ENCODE results near the gene RAB3A. TPM values are rescaled to one million over a fixed set of nuclear protein-coding genes. Genes with fewer than 3 reads are reported as not detected.

The RAB3A gene
- total RNA-seq, 2 experiments from 2014 or later = 5.6 to 6.2 TPM

DNA sequence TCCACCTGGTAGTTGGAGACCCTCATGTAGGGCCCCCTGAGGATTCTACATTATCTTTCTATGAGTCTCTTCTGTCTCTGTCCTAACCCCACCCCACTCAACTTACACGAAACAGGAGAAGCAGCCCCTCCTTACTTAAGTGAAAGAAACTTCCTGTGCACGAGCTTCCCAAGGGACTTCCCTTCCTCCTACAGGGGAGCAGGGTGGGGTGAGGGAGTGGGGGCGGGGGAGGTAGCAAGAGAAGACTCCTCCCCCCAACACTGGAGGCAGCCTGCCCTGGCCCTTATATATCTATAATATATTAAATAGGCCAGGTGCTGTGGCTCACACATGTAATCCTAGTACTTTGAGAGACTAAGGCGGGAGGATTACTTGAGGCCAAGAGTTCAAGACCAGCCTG lies 27.9 kb upstream of the RAB3A start:
- ChIA-PET CTCF (interaction anchor here (0.9 to 1.7 kb wide), 2 partner anchors 20 to 23 kb away, joined by 3 to 6 read pairs; no protein-coding TSS in a partner anchor), POLR2A (interaction anchor here (0.6 kb wide), 1 partner anchor 142 kb away, joined by 4 read pairs; no protein-coding TSS in a partner anchor)
- ATAC-seq (no peak), DNase-seq (no peak)
- no peak overlapping the region for H3K27ac Mint-ChIP-seq
- no peaks in the 10 kb centered on the region for H3K36me3 Mint-ChIP-seq (ENCODE audit: low read depth)
- H3K4me1 Mint-ChIP-seq (ENCODE audit: low read depth) = peaks cover 8% of the 10 kb centered on the region
- H3K4me3 Mint-ChIP-seq = no peak overlapping the region
- H3K9me3 Mint-ChIP-seq (ENCODE audit: insufficient read depth) = no peaks in the 10 kb centered on the region
- H3K27me3 Mint-ChIP-seq (ENCODE audit: low read depth) = peaks cover 40% of the 10 kb centered on the region

DNA sequence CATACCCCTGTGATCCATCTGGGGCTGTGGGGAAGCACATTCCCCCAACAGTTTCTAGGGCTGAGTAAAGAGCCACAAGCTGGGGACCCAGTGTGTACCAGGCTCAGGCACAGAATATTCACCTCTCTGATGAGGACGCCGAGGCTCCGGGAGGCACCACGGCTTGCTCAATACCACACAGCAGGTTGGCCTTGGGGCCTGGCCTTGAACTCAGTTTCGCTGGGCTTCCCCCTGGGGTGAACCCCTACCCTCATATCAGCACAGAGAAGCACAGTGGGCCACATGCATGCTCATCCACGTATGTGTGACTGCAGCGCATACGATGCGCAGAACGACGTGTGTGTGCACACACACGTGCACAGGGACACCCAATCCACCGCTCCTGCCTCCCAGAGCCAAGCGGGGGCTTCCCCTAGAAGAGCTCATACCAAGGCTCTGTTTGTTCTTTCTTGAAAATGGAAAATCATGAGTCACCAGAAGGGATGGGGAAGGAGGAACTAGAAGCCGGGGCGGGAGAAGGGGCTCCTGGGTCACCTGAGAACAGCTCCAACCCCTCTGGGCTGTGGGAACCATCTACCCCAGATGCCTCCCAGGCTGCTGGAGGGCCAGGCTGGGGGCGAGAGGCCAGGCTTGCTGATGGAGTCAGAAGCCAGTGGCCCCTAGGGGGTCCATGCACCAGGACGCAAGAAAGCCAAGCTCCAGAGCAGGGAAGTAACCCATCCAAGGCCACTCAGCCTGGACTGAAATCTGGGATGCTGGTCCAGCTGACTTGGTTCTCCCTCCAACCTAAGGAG lies 27.3 kb upstream of the RAB3A start:
- Mint-ChIP-seq H3K9me3 (ENCODE audit: insufficient read depth) (no peaks in the 10 kb centered on the region), H3K27ac (no peak overlapping the region), H3K27me3 (ENCODE audit: low read depth) (peaks cover 43% of the 10 kb centered on the region), H3K36me3 (ENCODE audit: low read depth) (no peaks in the 10 kb centered on the region), H3K4me1 (ENCODE audit: low read depth) (peaks cover 8% of the 10 kb centered on the region), H3K4me3 (no peak overlapping the region)
- DNase-seq (no peak), ATAC-seq (no peak)
- ChIA-PET CTCF (interaction anchor here (0.8 kb wide), 1 partner anchor 23 kb away, joined by 3 read pairs; no protein-coding TSS in a partner anchor), POLR2A (no interaction called here)

DNA sequence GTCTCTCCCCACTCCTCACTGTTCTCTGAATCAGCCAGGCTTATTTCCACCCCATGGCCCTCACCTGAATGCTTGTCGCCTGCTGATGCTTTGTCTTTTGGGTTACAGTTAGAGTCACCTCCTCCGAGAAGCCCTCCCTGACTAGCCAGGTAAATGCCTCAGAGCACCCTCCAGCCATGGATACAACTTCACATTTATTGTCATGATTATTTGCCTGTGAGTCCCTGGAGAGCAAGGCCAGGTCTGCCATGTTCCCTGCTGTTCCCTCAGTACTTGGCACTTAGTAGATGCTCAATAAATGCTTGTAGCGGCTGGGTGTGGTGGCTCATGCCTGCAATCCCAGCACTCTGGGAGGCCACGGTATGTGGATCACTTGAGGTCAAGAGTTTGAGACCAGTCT lies 26.1 kb upstream of the RAB3A start:
- POLR2A ChIA-PET = no interaction called here
- no peak overlapping the region for H3K4me3 Mint-ChIP-seq
- no peaks in the 10 kb centered on the region for H3K9me3 Mint-ChIP-seq (ENCODE audit: insufficient read depth)
- no peak overlapping the region for H3K27ac Mint-ChIP-seq
- CTCF ChIA-PET = interaction anchor here (0.8 kb wide), 1 partner anchor 22 kb away, joined by 3 read pairs; no protein-coding TSS in a partner anchor
- no peak for DNase-seq
- H3K4me1 Mint-ChIP-seq (ENCODE audit: low read depth) = peaks cover 15% of the 10 kb centered on the region
- no peaks in the 10 kb centered on the region for H3K36me3 Mint-ChIP-seq (ENCODE audit: low read depth)
- no peak for ATAC-seq
- H3K27me3 Mint-ChIP-seq (ENCODE audit: low read depth) = peaks cover 54% of the 10 kb centered on the region

DNA sequence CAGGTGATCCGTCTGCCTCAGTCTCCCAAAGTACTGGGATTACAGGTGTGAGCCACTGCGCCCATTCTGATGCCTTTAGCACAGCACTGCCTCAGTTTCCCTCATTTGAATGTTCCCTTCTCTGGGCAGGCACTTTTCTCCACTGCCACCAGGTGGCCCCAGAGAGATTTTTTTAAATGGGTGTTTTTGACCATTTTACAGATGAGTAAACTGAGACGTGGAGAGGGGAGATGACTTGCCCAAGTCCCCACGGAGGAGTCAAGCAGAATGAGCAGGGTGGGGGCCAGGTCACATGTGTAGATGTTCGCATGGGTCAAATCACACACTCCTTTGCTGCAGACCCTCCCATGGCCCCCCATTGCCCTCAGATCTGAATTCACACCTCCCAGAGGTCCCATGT lies 25.6 kb upstream of the RAB3A start:
- ChIA-PET CTCF (no interaction called here), POLR2A (no interaction called here)
- no peak overlapping the region for H3K4me3 Mint-ChIP-seq
- peaks cover 20% of the 10 kb centered on the region for H3K4me1 Mint-ChIP-seq (ENCODE audit: low read depth)
- ATAC-seq = no peak
- DNase-seq = no peak
- no peaks in the 10 kb centered on the region for H3K9me3 Mint-ChIP-seq (ENCODE audit: insufficient read depth)
- H3K27me3 Mint-ChIP-seq (ENCODE audit: low read depth) = peaks cover 57% of the 10 kb centered on the region
- peaks cover 2% of the 10 kb centered on the region for H3K36me3 Mint-ChIP-seq (ENCODE audit: low read depth)
- no peak overlapping the region for H3K27ac Mint-ChIP-seq

DNA sequence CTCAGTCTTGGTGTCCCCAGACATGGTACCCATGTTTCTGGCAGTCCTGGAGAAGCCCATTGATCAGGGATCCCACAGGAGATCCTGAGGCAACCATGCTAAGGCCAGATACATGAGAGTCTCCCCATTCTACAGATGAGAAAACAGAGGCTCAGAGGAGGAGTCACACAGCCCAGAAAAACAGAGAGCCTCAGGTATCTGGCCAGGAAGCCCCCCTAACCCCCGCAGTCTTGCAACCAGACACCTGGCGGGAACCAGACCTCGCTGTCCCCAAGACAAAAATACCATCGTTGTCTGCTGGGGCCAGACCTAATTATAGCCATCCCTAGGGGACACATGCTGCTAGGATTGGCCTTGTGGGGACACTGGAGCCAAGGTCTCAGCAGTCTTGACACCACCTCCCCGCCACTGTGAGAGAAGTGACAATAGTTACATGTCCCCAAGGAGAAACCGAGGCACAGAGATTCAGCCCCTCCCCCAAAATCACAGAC lies 24.0 kb upstream of the RAB3A start:
- no peak overlapping the region for H3K4me3 Mint-ChIP-seq
- H3K4me1 Mint-ChIP-seq (ENCODE audit: low read depth) = peaks cover 26% of the 10 kb centered on the region
- ChIA-PET POLR2A (no interaction called here), CTCF (no interaction called here)
- H3K9me3 Mint-ChIP-seq (ENCODE audit: insufficient read depth) = no peaks in the 10 kb centered on the region
- DNase-seq = no peak
- no peak overlapping the region for H3K27ac Mint-ChIP-seq
- no peak for ATAC-seq
- H3K27me3 Mint-ChIP-seq (ENCODE audit: low read depth) = peaks cover 63% of the 10 kb centered on the region
- peaks cover 2% of the 10 kb centered on the region for H3K36me3 Mint-ChIP-seq (ENCODE audit: low read depth)

DNA sequence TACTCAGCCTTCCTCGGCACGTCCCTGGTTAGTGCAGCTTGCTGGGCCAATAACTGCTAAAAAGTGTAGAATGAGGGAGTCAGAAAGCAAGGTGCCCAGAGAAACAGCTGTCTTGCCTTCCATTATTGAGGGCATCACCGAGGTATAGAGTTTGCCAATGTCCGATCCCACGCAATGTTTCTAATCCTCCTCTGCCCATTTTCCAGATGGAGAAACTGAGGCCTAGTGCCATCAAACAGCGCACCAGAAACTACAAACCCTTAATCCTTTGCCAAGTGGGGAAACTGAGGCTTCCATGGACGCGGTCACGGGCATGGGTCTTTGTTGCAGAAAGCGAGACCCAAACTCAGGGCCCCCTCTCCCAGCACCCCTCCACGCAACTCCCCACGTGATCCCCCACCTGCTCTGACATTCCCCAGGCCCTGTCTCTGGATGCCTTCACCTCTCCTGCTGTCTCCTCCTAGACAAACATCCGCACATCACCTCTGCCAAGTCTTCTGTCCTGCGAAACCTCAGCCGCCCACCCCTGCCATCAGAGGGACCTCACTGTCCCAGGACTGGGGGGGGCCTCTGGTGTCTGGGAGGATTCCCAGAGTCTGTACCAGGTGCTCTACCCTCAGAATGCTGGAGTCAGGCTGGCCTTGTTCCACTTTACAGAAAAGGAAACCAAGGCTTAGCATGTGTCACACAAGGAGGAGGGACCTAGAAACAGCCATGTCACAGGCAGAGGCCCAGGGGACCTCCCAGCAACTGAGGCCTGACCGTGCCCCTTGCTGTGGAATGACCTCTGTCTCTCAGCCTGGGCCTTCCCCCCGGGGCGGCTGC lies 23.3 kb upstream of the RAB3A start:
- H3K27ac Mint-ChIP-seq = no peak overlapping the region
- H3K4me1 Mint-ChIP-seq (ENCODE audit: low read depth) = peaks cover 22% of the 10 kb centered on the region
- ChIA-PET CTCF (no interaction called here), POLR2A (no interaction called here)
- no peak for ATAC-seq
- no peaks in the 10 kb centered on the region for H3K9me3 Mint-ChIP-seq (ENCODE audit: insufficient read depth)
- DNase-seq = no peak
- H3K27me3 Mint-ChIP-seq (ENCODE audit: low read depth) = peaks cover 58% of the 10 kb centered on the region
- H3K36me3 Mint-ChIP-seq (ENCODE audit: low read depth) = peaks cover 2% of the 10 kb centered on the region
- no peak overlapping the region for H3K4me3 Mint-ChIP-seq

DNA sequence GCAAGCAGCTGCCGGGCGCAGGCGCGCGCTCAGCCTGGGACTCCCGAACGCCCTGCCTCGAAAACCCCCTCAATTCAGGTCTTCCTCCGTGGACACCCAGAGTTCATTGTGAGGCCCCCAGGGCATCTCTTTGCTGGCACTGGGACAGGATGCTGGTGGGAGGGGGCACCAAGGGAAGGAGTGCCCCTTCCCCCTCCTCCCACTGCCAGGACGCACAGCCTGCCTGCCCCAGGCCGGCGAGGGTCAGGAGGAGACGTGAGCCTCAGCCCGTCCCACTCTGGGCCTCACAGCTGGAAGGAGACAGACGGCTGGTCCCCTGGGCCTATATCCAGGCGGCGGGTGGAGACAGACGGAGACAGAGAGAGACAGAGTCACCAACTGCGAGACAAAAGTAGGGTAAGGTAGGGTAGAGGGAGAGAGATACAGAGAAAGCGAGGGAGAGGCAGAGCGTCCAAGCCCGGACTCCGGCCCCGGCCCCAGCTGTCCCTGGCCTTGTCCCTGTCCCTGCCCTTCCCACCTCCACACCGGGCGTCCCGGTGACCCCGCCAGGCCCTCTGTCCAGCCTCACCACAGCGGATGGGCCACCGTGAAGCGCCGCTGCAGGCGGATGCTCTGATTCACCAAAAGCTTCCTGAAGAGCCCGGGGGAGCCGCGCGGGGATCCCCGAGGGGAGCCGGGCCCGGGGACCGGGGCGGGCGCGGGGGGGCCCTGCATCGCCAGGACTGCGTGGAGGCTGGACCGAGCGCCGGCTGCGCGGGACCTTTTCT lies 22.0 kb upstream of the RAB3A start, which contains the start of gene PDE4C:
TSS of gene PDE4C (minus strand) at position 737 of the 767 bp plus-strand sequence. CDS start at position 714, 23 bp downstream.
- CTCF ChIA-PET = no interaction called here
- DNase-seq (no peak), ATAC-seq (no peak)
- Mint-ChIP-seq H3K27me3 (ENCODE audit: low read depth) (peaks cover 54% of the 10 kb centered on the region), H3K27ac (no peak within 1 kb of the TSS), H3K36me3 (ENCODE audit: low read depth) (peaks cover 2% of the 10 kb centered on the region), H3K9me3 (ENCODE audit: insufficient read depth) (no peaks in the 10 kb centered on the region), H3K4me1 (ENCODE audit: low read depth) (peaks cover 22% of the 10 kb centered on the region), H3K4me3 (no peak within 1 kb of the TSS)
- POLR2A ChIA-PET = no interaction called here

DNA sequence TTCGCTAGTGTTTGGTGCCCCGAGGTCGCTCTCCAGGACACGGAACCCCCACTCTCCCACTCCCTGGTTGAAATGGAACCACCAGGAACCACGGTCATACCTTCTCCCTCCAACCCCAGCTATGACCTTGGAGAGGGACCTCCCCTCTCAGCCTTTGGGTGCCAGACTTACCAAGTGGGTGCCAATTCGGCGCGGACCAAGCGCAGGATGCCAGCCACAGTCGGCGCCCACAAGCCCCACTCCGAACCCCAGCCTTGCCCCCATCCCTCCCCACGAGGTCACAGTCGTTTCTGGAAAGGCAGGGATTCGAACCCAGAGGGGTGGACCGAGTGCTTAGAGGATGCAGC lies 21.5 kb upstream of the RAB3A start:
- POLR2A ChIA-PET = no interaction called here
- no peak for ATAC-seq
- H3K27ac Mint-ChIP-seq = no peak overlapping the region
- H3K9me3 Mint-ChIP-seq (ENCODE audit: insufficient read depth) = no peaks in the 10 kb centered on the region
- CTCF ChIA-PET = interaction anchor here (1.1 kb wide), 1 partner anchor 98 kb away, joined by 3 read pairs; the partner anchor contains the start of gene LSM4
- peaks cover 51% of the 10 kb centered on the region for H3K27me3 Mint-ChIP-seq (ENCODE audit: low read depth)
- peaks cover 23% of the 10 kb centered on the region for H3K4me1 Mint-ChIP-seq (ENCODE audit: low read depth)
- peaks cover 2% of the 10 kb centered on the region for H3K36me3 Mint-ChIP-seq (ENCODE audit: low read depth)
- H3K4me3 Mint-ChIP-seq = no peak overlapping the region
- no peak for DNase-seq

DNA sequence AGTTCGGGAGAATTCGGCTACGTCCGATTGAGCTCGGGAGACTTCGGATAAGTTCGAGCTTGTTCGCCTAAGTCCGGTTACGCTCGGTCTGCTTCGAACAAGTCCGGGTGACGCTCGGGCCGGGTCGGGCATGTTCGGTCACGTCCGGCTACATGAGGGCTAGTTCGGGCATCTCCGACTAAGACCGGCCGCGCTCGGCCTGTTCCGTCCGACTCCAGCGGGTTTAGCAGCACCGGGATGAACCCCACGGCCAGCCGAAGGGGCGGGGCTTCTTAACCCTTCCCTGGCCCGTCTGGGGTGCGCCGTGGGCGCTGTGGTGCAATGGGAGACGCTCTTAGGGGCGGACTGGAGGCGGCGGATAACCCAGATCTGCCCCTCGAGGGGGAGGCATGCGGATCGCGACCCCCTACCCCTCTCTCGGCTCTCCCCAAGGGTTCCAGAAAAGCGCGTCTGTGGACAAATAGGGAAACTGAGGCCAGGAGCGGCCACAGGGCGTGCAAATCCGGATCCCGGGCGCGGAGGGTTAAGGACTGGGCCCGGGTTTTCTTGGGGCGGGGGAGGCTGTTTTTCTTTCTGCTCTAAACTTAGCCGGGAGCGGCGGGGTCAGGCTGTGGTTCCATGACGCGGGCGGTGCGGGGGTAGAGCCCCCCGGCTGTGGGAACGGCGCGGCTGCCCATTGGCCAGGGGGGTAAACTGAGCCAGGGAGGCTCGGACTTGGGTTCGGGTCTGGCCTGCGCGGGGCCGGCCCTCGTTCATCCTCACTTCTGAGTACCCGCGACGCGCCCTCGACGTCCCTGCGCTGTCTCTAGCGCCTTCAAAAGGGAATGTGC lies 20.9 kb upstream of the RAB3A start:
- peaks cover 23% of the 10 kb centered on the region for H3K4me1 Mint-ChIP-seq (ENCODE audit: low read depth)
- H3K36me3 Mint-ChIP-seq (ENCODE audit: low read depth) = peaks cover 2% of the 10 kb centered on the region
- peak overlapping the region; percentile 77 for H3K4me3 Mint-ChIP-seq
- H3K27me3 Mint-ChIP-seq (ENCODE audit: low read depth) = peaks cover 52% of the 10 kb centered on the region
- H3K27ac Mint-ChIP-seq = peak overlapping the region; percentile 75
- DNase-seq (peak; percentile 92), ATAC-seq (peak; percentile 98)
- ChIA-PET POLR2A (interaction anchor here (0.5 to 1.0 kb wide), 4 partner anchors 55 to 1463 kb away, joined by 3 to 4 read pairs (median 3); no protein-coding TSS in a partner anchor), CTCF (interaction anchor here (0.7 to 1.9 kb wide), 14 partner anchors 8 to 164 kb away, joined by 3 to 10 read pairs (median 5); partner anchors contain the start of genes LSM4 and MPV17L2)
- no peaks in the 10 kb centered on the region for H3K9me3 Mint-ChIP-seq (ENCODE audit: insufficient read depth)

DNA sequence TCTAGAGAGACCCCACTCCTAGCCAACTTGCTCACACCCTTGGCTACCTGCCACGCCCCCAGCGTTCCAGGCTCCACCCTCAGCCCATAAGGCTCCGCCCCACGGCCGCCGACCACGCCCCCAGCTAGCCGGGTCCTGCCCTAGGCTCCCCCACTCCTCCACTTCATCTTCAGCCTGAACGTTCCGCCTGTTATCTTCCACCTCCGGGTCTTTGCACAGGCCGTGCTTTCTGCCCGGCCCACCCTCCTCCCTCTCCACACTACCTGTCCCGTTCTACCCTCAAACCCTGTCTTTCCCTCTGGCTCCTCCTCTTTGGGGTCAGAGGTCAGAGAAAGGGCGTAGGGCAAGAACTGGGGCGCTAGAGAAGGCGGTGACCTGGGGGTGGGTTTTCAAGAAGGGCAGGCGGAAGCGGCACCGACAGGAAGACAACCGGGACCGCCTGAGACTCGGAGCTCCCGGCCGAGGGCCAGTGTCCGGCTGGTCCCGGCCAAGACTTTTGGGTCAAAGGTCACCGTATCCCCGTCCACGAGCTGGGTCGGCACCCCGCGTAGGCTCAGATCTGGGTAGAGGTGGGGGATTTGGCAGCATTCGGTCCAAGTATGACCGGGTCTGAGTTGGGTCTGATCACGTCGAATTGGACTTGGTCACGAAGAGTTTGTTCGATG lies 20.1 kb upstream of the RAB3A start:
- Mint-ChIP-seq H3K4me3 (peak overlapping the region; percentile 77), H3K4me1 (ENCODE audit: low read depth) (peaks cover 23% of the 10 kb centered on the region), H3K36me3 (ENCODE audit: low read depth) (peaks cover 2% of the 10 kb centered on the region), H3K9me3 (ENCODE audit: insufficient read depth) (no peaks in the 10 kb centered on the region), H3K27me3 (ENCODE audit: low read depth) (peaks cover 48% of the 10 kb centered on the region), H3K27ac (peak overlapping the region; percentile 75)
- CTCF ChIA-PET = interaction anchor here (0.7 to 1.9 kb wide), 14 partner anchors 9 to 165 kb away, joined by 3 to 10 read pairs (median 5); partner anchors contain the start of genes LSM4 and MPV17L2
- ATAC-seq = no peak
- POLR2A ChIA-PET = interaction anchor here (0.6 to 1.0 kb wide), 3 partner anchors 56 to 97 kb away, joined by 3 to 4 read pairs (median 3); no protein-coding TSS in a partner anchor
- DNase-seq = peak; percentile 25

Data from activated CD8-positive, alpha-beta T cell treated with anti-CD3 and anti-CD28 coated beads, Interleukin-2, amount 10 ng/mL, durations not matched to agents 7 days and 5 days (primary cell).